GM21576 (cell line): ENCODE results near the gene CDK15.
"Not testable (repeated sequence)": the region's sequence is repeated elsewhere in the genome, so short reads cannot be mapped to it uniquely, and the experiment has no call there.

Experiments
- ATAC-seq: cut with Tn5 transposase; IDR thresholded peaks from one replicate; pipeline ENCODE4 v1.9.1; 2021; ENCODE audit warnings: mild to moderate bottlenecking, moderate library complexity; ENCODE audit not compliant: unreplicated experiment

CDK15 gene

GRCh38 chr2:201806442-201807170 is at the start of gene CDK15:
Gene CDK15, plus strand, starts transcription at chr2:201806537. Its CDS starts 128 bp downstream, at chr2:201806665.
- ATAC-seq, result no peak

DNA sequence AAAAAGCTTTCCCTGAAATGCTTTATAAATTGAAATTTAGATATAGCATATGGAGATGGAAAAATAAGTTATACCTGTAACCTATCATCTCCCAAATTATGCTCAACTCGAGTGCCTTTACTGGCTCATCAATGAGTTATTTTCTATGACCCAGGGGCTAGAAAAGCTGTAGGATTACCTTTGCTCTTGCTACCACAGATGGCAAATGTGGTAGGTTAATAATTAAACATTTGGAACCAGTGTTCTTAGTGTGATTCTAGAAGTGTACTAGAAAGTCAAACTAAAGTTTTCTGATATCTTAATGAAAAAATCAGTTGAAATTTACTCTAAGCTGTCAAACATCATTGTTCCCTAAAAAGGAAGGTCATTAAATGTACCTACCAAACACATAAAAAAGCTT is 48.1 kb upstream of the CDK15 start:
- no peak for ATAC-seq

- no peak for ATAC-seq
Observed at GRCh38 chr2:201758873-201759272, 47.5 kb upstream of the CDK15 start.

GRCh38 chr2:201759567-201759966 is 46.8 kb upstream of the CDK15 start:
- peak; percentile 58 for ATAC-seq

- no peak for ATAC-seq
Observed at GRCh38 chr2:201761101-201761500, 45.2 kb upstream of the CDK15 start.

DNA sequence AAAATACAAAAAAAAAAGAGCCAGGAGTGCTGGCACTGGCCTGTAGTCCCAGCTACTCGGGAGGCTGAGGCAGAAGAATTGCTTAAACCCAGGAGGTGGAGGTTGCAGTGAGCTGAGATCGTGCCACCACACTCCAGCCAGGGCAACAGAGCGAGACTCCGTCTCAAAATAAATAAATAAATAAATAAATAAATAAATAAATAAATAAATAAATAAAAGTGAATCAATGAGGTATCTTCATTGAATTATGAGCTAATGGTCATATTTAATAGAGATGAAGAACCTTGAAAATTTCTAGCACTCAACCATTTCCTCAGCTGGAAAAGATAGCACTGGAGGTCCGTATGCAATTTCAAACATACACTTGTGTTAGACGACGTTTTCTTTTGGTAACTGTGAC is 41.9 kb upstream of the CDK15 start:
- not testable (repeated sequence) for ATAC-seq

DNA sequence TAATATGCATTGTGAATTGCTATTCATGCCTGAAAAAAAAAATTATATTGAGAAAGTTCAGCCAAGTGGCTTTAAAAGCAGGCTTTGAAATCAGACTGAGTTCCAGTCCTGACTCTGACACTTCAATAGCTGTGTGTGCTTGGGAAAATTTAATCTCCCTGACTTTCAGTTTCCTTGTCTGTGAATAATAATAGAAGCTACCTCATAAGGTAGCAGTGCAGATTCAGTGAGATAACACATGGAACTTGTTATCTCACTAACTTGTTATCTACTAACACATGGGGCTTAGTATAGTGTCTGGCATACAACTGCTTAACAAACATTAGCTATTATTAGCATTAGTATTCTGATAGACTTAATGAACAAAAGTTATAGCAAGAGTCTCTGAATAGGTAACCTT is 40.5 kb upstream of the CDK15 start:
- ATAC-seq, result no peak

- no peak for ATAC-seq
Observed at GRCh38 chr2:201768918-201769317, 37.4 kb upstream of the CDK15 start.

DNA sequence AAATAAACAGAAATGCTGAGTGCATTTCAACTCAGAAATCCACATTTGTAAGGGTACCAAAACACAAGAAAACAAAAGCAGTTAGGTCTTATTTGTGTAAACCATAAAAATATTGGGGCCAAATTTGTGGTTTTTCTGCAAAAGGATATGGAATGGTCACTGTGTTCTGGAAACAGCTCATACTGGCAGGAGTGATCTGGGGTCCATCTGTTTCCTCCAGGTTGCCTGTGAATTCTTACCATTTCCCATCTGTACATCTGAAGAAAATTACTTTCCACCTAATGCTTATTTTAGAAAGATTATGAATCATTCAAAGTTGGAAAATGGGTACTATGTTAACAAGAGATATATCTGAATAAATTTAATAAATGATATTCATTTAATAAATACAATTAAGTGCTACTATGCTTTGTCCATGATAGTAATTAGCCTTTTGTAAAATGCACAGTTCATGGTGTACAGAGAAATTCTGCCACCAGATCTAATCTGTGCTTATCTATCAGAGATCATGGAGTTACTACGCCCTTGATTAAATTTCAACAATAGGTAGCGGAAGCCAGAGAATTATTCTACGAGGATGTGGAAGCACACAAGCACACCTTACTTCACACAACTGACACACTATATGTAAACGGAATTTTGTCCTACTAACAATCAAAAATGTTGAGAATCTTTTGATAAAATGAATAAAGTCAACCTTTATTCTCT is 36.5 kb upstream of the CDK15 start:
- ATAC-seq, result no peak

DNA sequence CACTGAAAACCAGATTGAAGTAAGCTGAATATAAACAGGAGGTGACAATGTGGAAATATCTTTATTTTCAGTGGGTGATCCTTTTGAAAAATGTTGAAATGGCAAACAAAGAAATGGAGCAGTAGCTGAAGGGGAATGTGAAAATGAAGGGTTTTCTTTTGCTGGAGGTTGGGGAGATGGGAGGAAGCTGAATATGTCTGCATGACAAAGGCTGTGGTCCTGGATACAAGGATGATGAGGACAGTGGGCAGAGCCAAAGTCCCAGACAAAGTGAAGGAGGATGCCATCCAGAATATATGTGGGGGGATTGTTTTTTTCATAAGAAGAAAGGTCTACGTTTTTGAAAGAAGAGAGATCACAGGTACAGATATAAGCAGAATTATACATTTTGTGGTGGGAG is 32.3 kb upstream of the CDK15 start:
- ATAC-seq, result no peak

GRCh38 chr2:201774546-201774945 is 31.8 kb upstream of the CDK15 start:
- no peak for ATAC-seq

GRCh38 chr2:201775326-201775725 is 31.0 kb upstream of the CDK15 start:
- no peak for ATAC-seq

DNA sequence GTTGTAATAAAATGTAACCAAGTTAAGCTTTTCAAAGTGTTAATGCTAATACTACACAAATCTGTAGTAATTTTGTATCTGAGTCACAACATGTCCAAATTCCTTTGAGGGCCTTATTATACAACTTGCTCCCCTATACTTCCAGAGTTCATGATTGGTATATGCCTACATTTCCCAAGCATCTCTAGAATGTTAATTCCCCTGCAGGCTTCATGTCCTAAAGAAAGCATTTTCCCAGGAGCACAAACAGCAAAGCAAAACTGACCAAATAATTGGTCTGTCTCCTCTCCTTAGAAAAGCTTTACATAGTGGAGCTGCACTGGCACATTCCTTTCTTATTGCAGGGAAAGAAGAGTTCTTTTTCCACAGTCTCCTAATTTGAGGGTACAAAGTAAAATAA is 29.3 kb upstream of the CDK15 start:
- ATAC-seq, result no peak

DNA sequence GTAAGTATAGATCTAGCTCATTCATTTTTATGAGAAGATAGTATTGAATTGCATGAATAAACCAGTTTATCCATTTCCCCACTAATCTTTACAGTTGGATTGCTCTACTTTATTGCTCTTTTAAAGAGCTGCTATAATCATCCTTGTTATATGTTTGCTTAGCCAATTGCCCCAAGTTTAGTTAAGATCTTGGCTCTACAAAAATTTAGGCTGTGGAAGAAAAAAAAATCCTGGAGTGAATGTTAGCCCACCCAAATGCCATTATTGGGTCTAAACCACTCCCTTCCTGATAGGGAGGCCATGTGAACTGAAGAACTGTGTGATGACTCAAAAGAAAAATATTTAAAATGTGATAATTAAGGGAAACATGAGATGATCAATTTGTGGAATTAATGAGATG is 28.5 kb upstream of the CDK15 start:
- no peak for ATAC-seq

GRCh38 chr2:201779901-201780673 is 26.2 kb upstream of the CDK15 start:
- peak; percentile 5 for ATAC-seq

- peak; percentile 97 for ATAC-seq
Observed at GRCh38 chr2:201780674-201781493, 25.5 kb upstream of the CDK15 start, which contains the start of gene ALS2. Gene ALS2, minus strand, starts transcription at chr2:201780933. Its CDS starts 12,048 bp downstream, at chr2:201768885.

- no peak for ATAC-seq
Observed at GRCh38 chr2:201781557-201782051, 24.7 kb upstream of the CDK15 start.

DNA sequence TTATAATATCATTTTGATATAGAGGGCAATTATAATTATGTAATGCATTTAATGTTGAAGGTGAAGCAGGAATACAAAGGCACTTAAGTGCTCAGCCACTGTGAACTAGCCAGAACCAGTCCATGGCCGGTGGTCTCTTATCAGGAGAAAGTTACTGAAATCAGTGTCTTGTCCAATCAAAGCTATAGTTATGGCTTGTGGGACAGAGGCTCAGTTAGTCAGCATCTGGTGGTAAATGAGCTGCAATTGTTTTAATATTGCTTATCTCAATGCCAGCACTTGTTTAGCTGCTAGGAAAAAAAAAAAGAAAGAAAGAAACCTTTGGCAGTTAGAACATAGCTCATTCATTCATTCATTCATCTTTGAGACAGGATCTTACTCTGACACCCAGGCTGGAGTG is 21.8 kb upstream of the CDK15 start:
- no peak for ATAC-seq

- no peak for ATAC-seq
Observed at GRCh38 chr2:201785135-201785534, 21.2 kb upstream of the CDK15 start.

GRCh38 chr2:201786471-201786870 is 19.9 kb upstream of the CDK15 start:
- ATAC-seq, result no peak

DNA sequence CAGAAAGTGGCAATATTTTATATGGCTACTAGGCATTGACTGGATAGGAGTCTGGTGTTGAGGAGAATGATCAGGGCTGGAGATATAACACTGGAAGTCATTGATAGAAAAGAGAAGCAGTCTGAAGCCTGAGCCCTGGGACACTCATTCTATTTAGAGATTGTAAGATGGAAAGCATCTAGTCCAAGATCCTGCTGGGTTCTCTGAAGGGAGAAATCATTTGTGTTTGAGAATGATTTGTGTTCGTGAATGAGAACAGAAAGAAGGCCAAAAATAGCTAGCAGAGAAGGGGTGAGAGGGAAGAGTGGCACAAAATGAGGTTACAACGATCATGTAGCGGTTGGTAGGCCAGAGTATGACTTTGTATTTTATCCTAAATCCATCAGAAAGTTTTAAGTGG is 18.0 kb upstream of the CDK15 start:
- ATAC-seq, result no peak
